EL (cell line): ENCODE data around the gene PKIB.
A peak's percentile ranks its signal among the peaks of the same experiment; 100 is the strongest.
"Not testable (repeated sequence)": the region's sequence is repeated elsewhere in the genome, so short reads cannot be mapped to it uniquely, and the experiment has no call there.

Experiments used
- DNase-seq: peaks from one replicate; pipeline ENCODE4 v3.0.0-alpha.2; 2016

The PKIB gene, protein sequence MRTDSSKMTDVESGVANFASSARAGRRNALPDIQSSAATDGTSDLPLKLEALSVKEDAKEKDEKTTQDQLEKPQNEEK

DNA sequence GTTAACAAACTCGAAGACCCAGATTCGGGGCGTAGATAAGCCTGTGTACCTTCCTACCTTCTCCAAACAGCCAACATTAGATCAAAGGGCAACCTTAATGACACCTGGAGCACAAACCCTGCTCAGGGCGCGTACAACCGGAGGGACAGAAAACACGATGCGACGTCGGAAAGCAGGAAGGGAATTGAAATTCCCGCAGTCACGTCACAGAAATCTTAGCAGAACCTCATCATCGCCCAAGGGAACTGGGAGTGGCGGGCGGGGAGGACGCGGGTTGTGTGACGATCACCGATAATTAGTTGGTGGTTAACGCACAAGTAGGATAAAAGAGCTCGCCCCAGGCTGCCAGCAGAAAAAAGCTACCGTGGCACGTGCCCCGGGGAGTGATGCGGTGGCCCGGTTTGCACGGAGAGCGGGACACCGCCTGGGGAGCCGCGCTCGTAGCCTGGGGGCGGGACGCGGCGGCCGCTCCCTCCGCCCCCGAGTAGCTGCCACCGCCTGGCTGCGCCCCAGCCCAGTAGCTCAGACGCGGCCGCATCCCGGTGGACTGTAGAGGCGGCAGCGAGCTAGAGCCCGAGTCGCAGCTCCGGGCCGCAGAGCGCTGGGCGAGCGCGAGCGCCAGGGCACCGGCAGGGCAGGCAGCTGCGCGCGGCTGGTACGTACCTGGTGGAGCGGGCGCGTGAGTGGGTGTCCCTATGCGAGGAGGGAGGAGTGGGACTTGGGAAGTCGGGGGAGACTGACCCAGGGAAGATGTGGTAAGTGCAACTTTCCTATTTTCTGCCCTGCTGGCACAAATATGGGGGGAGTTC is at the start of gene PKIB:
PKIB (plus strand) TSS at position 525 of the 809 bp plus-strand sequence. CDS start 107,390 bp downstream, outside the sequence.
- peak; percentile 76 for DNase-seq

DNA sequence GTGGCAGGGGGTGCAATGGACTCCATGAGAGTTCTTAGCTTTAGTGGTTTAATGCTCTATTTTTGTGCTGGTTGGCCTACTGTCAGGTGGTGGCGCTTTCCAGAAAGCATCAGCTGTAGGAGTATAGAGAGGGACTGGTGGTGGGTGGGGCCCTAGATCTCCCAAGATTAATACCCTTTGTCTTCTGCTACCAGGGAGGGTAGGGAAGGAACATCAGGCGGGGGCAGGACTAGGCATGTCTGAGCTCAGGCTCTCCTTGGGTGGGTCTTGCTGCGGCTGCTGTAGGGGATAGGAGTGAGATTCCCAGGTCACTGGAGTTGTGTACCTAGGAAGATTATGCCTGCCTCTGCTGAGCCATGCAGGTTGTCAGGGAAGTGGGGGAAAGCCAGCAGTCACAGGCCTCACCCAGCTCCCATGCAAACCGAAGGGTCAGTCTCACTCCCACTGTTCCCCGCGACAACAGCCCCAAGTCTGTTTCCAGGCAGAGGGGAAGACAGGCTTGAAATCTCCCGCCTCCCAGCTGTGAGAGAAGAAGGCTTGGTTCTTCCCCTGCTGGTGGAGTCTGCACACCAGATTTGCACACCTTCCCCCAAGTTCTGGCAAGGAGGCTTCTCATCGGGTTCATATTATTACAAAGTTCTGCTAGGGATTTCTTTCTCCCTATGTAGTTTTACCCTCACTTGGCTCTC is 46.7 kb upstream of the PKIB start:
- DNase-seq: no peak

DNA sequence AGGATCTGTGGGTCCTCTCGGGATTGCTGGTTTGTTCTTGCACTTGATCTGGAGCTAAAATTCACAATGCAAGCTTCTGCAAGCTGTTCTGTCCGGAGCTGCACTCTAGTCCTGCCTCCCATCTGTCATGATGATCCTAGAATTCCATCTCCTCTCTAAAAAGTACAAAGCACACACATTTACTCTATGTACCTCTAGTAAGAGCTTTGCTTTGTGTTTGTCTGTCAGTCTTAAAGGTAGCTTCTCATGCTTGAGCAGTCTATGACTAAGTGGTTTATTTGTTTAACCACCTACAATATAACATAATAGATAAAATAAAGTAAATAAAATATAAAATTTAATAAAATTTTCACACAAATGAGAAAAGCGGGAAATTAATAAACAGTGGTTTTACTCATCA is 46.0 kb upstream of the PKIB start:
- DNase-seq: no peak

DNA sequence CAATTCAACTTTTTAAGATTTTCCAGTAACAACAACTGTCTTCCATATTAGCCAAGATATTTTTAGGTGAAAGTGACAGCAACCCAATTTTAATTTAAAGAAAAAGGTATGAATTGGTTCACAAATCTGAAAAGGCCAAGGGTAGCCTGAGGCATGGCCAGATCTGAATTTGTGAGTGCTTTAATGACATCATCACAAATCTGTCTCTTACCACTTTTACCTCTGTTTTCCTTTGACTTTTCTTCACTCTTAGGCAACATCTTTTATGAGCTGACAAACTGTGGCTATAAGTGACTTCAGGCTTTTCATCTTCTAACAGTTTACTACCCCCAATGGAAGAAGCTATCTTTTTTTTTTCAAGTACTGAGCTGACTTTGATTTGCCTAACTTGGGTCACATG is 44.5 kb upstream of the PKIB start:
- no peak for DNase-seq

DNA sequence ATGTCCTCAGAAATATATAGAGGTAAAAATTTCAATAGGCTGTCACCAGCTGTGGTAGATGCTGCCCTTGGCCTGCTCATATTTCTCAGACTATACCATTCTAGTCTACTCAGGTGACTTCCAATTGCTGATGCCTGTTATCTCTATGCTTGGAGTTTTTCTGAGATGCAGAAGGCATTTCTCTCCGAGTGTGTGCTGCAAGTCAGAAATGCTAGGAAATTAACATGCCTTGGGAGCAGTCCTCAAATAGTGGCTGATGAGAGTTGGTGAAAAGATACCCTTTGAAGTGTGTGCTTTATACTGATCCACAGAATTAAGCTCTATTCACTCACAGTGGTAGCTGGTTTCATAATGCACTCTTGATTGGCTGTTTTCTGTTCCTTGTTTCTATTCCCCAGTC is 43.2 kb upstream of the PKIB start:
- no peak for DNase-seq

DNA sequence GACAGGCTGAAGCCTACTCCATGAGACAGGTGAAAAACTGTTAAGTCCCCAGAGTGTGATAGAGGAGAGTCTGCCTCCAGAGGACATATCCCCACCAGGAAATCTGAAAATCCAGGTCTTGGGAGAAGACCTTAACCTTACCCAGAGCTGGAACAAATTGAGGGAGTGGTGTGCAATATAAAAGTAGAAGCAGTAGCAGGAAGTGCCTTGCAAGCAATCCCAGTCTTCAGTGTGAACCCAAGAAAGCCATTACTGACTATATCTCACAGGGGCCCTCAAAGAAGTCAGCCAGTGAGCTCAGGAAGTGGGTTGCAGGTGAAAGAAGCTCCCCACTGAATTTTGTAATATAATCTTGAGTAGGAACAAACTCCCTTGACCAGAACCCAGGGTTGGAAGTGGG is 41.9 kb upstream of the PKIB start:
- DNase-seq: no peak

DNA sequence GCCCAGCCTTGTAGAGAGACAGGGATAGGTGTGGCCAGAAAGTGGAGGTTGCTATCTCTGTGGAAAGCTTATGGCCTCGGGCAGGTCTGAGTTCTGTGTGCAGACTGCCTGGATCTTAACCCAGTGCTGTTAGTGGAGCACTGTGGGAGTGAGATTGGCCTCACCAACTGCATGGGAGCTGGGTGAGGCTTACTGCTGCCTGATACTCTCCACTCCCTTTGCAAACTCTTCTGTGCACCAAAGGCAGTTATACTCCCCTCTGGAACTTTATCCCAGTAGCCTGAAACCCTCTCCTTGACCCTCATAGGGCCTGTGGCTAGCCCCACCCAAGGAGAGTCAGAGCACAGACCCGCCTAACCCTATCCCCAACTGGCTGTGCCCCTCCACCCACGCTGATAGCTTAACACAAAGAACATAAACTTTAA is 41.4 kb upstream of the PKIB start:
- DNase-seq: no peak

DNA sequence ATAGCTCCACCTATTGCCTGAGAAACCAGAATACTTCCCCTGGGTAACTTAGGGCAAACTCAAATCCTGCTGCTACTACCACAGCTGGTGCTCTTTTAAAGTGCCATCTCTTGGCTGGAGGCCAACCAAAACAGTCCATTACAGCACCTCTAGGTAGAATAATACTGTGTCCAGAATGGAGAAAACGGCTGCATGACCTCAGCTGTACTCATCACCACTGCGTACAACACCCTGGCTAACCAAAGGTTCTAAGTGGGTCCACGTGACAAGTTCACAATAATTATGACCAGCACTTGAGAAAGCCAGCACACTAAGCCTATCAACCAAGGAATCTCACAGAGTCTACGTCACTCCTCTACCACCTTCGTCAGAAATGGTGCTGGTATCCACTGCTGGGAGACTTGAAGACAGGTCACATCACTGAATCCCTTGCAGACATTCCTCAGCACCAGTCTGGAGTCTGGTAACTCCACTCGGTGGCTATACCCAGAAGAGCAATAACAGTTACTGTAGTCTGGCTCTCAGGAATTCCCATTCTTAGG is 40.9 kb upstream of the PKIB start:
- no peak for DNase-seq

DNA sequence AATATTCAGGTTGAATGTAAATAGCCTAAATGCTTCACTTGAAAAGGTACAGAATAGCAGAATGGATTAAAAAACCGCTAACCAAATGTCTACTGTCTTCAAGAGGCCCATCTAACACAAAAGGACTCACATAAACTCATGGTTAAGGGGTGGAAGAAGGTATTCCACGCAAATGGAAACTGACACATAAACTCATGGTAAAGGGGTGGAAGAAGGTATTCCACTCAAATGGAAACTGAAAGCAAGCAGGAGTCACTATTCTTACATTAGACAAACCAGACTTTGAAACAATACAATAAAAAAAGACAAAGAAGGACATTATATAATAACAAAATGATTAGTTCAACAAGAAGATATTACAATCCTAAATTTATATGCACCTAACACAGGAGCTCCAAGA is 38.3 kb upstream of the PKIB start:
- DNase-seq: no peak

DNA sequence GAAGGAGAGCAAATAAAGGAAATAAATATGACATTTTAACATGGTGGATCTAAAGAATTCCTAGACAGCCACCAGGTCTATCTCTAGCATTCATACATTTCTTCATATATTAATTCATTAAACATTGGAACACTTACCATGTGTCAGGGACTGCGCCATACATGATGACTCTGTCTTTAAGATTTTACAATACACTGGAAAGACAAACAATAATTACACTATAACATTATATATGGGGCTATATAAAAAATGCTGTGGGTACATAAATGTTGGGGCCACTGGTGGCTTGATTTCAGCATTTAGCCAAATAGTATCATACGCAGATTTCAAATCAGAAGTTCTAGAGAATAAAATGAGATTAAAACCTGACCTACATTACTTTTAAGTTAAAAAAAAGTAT is 33.3 kb upstream of the PKIB start:
- no peak for DNase-seq

DNA sequence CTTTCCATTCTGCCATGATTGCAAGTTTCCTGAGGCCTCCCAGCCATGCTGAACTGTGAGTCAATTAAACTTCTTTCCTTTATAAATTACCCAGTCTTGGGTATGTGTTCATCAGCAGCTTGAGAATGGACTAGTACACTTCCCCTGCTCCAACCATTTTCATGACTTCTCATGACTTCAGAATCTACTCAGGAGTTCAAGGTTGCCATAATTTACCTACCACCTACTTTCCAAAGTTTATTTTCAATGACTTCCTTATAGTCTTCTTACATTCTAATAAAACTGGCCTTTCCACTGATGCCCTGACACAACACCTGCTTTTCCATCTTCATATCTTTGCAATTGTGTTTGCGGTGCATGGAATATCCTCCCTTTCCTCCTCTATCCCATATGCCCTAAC is 31.2 kb upstream of the PKIB start:
- DNase-seq: no peak

DNA sequence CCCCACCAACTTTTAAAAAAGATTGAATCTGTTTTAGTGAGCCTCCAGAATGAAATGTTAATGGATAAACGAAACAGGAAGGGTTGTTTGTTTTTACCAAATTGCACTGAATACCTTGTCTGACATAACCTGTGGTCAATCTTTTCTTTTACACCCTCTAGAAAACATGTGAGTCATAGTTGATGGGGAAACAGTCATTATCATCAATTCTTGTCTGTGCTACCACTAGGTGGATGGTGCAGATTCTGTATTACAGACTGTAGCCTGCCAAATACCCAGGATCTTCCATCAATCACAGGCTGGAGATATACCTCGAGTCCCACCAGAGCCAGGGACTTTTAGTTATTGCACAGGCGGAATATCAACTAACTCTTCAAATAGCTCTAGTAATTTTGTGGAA is 29.5 kb upstream of the PKIB start:
- no peak for DNase-seq

DNA sequence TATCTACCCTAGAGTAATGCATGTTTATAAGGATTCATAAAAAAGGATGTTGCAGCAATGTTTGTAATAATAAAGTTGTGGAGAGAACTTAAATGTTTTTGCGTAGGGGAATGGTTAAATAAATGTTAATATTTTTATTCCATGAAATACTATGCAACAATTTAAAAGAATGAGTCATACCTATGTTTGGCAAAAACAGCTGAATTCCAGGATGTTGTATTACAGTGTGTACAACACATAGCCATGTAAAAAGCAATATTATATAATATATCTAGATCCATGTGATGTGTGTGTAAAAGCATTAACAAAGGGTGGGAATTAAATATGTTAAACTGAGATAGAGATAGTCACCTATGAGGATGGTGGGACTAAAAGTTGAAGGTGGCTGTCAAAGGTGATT is 21.1 kb upstream of the PKIB start:
- DNase-seq: no peak

DNA sequence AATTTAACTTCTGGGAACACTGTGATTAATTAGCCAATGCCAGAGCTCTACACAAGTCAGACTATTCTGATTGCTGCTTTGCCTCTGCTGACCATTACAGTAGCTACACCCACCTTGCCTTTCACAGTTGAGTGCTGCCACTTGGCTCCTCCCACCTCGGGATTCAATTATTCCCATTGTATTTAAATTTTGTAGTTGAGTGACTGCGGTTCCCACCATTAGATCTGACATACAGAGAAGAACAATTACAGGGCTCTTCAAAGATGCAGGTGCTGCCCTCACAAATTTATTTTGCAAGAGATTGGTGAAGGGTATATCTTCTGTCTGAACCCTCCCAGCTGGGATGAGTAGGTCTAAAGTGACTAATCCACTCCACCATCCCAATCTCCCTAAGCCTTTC is 11.9 kb upstream of the PKIB start:
- not testable (repeated sequence) for DNase-seq

DNA sequence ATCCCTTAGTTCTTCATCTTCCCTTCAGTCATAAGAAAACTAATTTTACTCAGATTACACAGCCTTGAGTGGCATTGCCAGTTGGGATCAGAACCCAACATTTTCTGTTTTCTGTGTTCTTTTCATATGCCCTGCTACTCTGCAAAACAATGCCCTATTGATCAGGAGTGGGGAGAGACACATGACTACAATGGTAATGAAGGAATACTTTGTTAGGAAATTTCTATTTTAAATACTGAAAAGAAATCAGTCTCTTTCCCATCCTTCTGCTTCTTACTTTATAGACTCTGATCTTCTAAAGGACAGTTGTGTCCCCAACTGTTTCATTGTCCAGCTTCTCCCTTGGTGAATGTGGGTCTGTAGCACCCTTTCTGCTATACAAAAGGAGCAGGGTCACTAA is 5.5 kb upstream of the PKIB start:
- no peak for DNase-seq

DNA sequence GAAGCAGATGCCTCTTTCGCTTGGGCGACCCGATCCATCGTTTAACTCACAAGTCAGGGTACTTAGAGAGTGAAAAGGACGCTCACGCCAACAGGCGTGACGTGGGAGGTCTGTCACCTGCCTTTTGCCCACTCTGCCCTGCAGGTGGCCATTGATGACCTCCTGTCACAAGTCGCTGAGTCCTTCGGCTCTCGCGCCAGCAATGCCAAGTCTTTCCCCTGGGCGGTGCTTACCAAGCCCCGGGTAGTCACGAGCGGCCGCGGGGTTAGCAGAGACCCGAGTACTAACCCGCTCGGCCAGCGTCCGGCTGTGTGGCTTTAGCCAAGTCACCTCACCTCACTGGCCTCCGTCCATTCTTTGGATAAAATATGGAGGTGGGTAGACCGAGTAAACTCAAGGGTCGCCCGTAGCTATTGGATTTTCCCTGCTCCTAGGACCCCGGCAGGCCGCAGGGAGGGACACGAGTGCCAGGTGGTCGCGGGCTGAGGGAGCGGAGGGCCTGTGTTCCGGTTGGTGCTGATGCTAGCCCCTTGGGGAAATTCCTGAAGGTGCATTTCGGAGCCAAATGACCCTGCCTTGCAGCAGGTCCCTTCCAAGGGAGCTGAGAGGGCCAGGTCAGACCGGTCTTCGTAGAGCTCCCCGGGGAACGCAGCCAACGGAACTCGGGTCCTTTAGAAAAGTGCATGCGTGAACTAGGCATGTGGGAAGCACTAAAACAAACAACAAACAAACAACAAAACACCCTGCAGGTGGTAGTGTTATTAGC is 668 bp downstream of the PKIB start:
- peak; percentile 31 for DNase-seq

DNA sequence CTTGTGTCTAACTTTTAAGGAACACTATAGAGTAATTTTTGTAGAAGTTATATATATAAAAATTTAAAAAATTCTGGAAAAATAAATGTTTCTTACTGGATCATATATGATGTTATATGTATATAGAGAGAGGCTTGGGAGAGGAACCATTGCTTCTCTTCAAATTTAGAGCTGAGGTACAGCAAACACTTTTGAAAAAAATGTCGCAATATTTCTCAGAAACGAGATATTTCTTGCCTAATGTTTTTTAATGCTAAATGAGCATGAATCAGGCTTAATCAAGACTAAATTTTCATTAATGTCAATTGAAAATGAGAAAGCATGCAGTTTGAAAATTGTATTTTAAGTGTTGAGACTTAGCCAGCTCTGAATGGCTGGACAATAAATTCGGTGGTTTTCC is 2.6 kb downstream of the PKIB start:
- no peak for DNase-seq

DNA sequence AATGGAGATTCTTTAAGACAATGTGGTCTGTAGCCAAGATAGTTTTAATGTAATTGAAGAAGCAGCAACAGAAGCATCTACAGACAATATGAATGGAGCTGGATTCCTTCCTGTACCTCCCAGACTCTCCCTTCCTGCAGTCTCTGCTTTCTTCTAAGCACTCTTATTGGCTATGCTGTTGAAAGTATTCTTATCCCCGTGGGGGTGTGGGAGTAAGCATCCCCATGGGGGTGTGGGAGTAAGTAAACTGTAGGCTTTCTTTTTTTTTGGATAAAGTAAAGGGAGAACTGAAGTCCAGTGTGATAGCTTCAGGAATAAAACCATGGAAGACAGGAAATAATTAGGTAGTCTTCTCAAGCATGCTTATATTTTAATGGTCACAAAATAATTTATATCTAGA is 4.1 kb downstream of the PKIB start:
- DNase-seq: no peak

DNA sequence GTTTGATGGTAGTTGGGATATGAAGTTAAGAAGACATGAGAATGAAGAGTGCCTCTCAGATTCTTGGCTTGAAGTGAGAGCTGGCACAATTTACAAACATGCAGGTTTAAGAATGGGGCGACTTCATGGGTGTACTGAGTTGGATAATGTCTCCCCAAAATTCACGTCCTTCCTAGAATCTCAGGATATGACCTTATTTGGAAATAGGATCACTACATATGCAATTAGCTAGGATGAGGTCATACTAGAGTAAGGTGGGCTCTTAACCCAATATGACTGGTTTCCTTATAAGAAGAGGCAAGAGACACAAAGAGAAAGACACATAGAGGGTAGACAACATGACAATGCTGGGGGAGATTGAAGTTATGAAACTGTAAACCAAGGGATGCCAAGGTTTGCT is 5.2 kb downstream of the PKIB start:
- DNase-seq: no peak

DNA sequence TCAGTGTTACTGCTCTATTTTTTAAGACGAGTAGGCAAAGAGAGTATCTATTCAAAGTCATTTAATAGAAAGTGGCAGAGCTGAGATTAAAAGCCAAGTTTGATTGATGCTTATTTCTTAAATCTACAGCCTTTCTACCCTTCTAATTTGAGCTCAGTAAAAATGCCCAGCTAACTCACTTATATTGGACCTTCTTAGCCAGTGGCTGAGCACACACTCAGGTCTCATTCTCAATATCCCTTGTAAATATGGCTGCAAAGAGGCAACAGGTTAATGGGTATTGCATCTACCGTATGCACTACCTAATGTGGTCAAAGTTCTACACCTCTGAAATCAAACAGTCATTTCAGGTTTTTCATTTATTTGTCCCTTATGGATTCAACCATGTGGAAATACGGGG is 6.7 kb downstream of the PKIB start:
- no peak for DNase-seq

DNA sequence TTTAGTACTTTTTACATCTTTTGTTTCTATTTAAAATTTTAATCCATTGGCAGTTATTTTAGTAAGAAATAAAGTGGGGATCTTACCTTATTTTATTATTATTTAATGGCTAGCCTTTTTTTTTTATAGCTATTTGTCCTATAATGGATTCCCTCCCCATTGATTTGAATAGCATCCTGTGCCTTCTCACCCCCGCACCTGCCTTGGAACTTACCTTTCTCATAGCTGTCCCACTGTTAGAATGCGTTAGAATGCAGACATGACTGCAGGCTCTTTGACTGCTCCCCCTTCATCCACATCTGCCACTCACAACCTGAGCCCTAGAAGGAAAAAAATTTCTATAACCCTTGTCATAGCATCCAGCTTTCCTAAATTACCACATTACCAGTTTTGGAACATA is 9.1 kb downstream of the PKIB start:
- DNase-seq: no peak

DNA sequence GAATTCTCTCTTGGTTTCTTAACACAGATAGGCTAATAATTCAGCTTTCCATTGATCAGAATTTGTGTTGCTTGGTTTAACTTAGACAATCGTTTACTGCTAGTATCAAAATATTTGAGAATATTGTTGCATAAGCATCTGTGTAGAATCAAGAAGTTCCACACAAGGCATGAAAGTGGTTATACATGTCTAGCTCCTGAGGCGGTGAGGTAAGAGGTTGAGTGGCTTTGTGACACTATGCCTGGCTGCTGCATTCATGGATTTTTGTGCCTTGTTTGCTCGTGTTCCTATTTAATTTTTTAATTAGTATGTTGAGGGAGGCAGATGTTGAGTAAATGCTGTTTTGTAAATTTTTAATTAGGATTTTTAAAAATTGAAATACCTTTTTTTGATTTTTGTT is 10.2 kb downstream of the PKIB start:
- no peak for DNase-seq

DNA sequence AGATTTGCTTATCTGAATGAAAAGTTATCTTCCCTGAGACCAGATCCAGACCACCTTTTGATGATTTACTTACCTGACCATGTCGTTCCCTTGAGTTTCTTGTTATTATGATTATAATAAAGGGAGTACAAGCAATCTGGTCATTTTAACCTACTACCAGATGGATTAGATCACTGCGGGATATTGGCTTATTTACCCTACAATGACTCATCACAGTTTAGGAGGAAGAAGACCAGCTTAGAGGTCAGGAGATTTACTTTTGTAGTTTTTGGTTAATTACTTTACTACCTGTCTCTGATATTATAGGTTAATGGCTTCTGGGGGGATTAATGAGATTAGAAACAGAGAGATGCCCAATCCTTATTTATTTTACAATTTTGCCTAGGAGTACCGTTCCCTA is 10.7 kb downstream of the PKIB start:
- DNase-seq: peak; percentile 15
